GM18867 (cell line): ENCODE data around the gene RABGEF1.
A peak's percentile ranks its signal among the peaks of the same experiment; 100 is the strongest.
"Not testable (repeated sequence)": the region's sequence is repeated elsewhere in the genome, so short reads cannot be mapped to it uniquely, and the experiment has no call there.

Experiments
- ATAC-seq: cut with Tn5 transposase; IDR thresholded peaks from one replicate; pipeline ENCODE4 v1.9.1; 2021; ENCODE audit warnings: mild to moderate bottlenecking, moderate library complexity; ENCODE audit not compliant: unreplicated experiment

Gene RABGEF1

DNA sequence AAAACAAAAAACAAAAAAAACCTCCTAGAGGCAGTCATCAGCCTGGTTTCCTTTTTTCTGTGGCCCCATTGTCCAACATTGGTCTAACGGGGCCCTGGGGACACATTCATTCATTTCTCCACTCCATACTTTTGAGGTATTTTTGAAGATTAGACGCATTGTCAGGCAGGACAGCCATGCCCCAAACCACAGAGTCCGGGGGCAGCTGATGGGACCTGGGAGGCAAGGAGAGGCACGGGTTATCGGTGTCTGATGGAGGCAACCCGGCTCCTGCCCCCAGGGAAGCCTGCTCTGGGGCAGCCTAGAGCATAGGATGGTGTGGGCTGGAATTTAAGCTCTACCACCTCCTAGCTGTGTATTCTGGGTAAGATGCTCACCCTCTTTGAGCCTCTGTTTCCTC lies 6.5 kb upstream of the RABGEF1 start:
- no peak for ATAC-seq

GRCh38 chr7:66735154-66735553 lies 5.4 kb upstream of the RABGEF1 start:
- no peak for ATAC-seq

- ATAC-seq: no peak
Observed at GRCh38 chr7:66735850-66736249, 4.7 kb upstream of the RABGEF1 start.

- no peak for ATAC-seq
Observed at GRCh38 chr7:66736892-66737291, 3.6 kb upstream of the RABGEF1 start.

DNA sequence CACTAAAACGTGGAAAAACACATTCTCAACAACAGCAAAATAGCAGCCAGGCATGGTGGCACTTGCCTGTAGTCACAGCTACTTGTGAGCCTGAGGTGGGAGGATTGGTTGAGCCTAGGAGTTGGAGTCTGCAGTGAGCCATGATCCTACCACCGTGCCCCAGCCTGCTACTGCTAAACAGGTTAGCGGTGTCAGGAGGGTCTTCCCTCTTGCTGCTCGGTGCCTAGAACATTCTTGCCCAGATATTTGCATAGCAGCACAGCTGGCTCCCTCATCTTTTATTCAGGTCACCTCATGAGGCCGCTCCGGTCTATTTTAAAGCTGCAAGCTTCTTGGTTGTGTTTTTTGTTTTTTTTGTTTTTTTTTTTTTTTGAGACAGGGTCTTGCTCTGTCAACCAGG lies 2.9 kb upstream of the RABGEF1 start:
- ATAC-seq: no peak

DNA sequence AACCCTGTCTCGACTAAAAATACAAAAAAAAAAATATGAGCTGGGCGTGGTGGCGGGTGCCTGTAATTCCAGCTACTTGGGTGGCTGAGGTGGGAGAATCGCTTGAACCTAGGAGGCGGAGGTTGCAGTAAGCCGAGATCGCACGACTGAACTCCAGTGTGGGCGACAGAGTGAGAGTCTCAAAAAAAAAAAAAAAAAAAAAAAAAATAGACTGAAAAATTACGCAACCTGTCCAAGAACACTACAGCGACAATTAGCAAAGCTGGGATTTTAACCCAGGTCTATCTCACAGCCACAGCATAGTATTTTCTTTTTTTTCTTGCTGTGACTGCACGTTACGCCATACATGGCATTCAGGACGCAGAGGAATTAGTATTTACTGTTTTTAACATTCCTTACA lies 1.1 kb upstream of the RABGEF1 start:
- no peak for ATAC-seq

DNA sequence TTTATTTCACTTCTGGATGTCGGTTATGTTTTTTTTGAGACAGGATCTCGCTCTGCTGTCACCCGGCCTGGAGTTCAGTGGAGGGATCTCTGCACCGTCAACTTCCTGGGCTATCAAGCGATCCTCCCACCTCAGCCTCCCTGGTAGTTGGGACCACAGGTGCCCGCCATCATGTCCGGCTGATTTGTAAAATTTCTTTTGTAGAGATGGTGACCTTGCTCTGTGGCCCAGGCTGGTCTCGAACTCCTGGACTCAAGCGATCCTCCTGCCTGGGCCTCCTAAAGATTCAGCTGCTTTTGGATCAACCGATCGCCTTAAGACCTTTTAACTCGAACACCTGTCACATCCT lies 606 bp upstream of the RABGEF1 start:
- peak; percentile 4 for ATAC-seq

DNA sequence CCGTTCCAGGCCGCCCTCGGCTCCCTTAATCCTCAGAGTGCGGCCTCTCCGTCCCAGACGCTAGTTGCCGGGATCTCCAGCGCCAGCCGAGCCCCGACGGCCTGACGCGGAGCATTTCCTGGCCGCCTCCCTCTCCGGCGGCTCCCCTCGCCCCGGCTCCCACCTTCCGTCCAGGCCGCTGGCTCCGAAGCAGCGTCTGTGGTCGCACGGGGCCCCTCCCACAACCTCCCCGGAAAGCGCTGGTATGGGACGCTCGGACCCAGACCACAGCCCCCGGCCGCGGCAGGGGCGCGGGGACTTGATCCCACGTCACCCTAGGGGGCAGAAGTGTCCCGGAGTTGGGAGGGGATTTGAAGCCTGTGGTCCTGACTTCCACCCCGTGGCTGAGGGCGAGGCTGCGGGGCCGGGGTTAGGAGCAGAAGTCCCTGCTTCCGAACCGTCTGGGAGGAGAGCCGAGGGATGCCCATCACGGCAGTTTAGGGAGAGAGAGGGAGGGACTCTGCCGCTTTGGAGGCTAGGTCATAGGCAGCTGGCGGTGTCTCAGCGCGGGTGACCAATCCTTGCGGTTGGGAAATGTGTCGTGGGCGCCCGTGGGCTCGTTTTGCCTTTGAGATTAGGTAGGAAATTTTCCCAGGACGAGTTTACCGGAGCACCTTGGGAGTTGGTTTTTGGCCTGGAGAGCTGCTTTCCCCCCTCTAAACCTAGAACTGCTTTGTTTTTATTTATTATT lies 612 bp downstream of the RABGEF1 start:
- ATAC-seq: peak; percentile 35

- ATAC-seq: no peak
Observed at GRCh38 chr7:66741710-66742049, 1.1 kb downstream of the RABGEF1 start.

- not testable (repeated sequence) for ATAC-seq
Observed at GRCh38 chr7:66742298-66742697, 1.8 kb downstream of the RABGEF1 start.

DNA sequence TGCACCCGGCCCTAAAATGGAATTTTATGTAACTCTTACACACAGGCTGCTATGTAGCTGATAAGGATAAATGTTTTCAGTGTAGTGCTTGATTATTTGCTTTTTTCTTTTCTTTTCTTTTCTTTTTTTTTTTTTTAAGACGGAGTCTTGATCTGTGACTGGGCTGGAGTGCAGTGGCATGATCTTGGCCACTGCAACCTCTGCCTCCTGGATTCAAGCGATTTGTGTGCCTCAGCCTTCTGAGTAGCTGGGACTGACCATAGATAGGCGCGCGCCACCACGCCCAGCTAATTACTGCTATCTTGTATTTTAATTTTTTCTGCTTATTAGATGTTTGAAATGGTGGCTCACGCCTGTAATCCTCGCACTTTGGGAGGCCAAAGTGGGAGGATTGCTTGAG lies 3.4 kb downstream of the RABGEF1 start:
- no peak for ATAC-seq

DNA sequence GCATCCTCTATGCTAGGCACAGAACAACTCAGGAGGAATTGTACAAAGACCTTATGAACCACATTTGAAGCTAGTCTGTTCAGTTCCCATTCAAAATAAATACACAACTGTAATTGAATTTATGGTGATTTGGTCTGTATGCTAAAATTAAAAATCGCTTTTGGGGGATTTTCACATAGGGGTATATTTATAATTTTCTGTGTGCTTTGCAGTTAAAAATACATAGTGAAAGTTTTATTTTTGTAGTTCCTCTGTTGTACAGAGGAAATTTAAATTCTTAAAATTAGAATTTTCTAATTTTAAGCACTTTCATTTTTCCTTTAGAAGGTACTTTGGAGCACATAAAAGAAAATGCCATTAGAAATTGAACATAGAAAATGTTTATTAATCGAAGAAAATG lies 6.9 kb downstream of the RABGEF1 start:
- no peak for ATAC-seq

- no peak for ATAC-seq
Observed at GRCh38 chr7:66747881-66748511, 7.5 kb downstream of the RABGEF1 start.

GRCh38 chr7:66748791-66749190 lies 8.3 kb downstream of the RABGEF1 start:
- ATAC-seq: no peak

GRCh38 chr7:66751945-66752344 lies 11.4 kb downstream of the RABGEF1 start:
- ATAC-seq: no peak

- ATAC-seq: no peak
Observed at GRCh38 chr7:66754541-66754940, 14.0 kb downstream of the RABGEF1 start.

DNA sequence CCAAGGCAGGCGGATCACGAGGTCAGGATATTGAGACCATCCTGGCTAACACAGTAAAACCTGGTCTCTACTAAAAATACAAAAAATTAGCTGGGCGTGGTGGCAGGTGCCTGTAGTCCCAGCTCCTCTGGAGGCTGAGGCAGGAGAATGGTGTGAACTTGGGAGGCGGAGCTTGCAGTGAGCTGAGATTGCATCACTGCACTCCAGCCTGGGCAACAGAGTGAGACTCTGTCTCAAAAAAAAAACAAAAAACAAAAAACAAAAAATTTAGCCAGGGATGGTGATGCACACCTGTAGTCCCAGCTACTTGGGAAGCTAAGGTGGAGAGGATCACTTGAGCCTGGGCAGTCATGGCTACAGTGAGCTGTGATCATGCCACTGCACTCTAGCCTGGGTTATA lies 14.5 kb downstream of the RABGEF1 start:
- not testable (repeated sequence) for ATAC-seq

- ATAC-seq: not testable (repeated sequence)
Observed at GRCh38 chr7:66756227-66756626, 15.7 kb downstream of the RABGEF1 start.

DNA sequence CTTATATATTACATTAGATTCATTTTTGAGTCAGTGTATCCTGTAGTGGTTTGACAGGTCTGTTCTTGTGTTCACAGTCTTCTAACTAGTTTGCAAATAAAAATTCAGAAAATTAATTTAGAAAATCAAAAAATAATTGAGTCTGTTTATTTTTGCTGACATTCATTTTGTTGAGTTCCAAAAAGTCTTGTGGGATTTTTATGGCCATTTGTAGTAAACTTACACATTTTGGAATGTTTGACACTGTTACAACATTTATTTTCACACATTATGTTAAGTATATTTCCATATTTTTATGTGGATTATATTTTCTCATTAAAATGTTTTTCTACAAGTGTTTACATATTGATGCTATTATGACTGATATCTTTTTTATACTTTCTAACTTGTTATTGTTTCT lies 16.4 kb downstream of the RABGEF1 start:
- no peak for ATAC-seq

GRCh38 chr7:66757939-66758338 lies 17.4 kb downstream of the RABGEF1 start:
- no peak for ATAC-seq

DNA sequence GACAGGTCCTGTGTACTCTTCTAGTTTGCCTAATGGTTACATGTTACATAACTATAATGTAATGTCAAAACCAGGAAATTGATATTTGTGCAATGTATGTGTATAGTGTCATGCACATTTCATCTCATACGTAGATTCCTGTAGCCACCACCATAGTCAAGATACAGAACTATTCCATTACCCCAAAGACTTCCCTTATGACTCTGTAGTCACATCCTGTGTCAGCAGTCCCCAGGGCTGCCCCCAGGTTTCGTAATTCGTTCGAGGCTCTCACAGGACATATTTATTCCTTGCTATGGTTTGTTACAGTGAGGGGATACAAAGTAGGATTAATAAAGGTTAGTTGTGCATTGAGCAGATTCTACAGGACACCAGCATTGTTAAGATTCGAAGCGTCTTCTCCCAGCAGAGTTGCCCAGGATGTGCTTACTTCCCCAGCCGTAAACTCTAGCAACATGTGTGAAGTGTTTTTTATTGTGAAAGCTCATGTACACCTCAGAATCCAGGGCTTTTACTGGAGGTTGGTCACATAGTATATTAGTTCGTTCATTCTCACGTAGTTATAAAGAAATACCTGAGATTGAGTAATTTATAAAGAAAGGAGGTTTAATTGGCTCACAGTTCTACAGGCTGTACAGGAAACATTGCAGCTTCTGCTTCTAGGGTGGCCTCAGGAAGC lies 18.6 kb downstream of the RABGEF1 start:
- peak; percentile 74 for ATAC-seq

GRCh38 chr7:66763183-66763582 lies 22.6 kb downstream of the RABGEF1 start:
- not testable (repeated sequence) for ATAC-seq
